Activated CD8-positive, alpha-beta memory T cell treated with anti-CD3 and anti-CD28 coated beads, Interleukin-2, amount 50 U/mL, for 48 hours (primary cell): Measurements from ENCODE around the gene LIG3.
"Not testable (repeated sequence)": the region's sequence is repeated elsewhere in the genome, so short reads cannot be mapped to it uniquely, and the experiment has no call there.

Source experiments
- DNase-seq: peaks from one replicate; pipeline ENCODE4 v3.0.0-alpha.2; 2020

The LIG3 gene

DNA sequence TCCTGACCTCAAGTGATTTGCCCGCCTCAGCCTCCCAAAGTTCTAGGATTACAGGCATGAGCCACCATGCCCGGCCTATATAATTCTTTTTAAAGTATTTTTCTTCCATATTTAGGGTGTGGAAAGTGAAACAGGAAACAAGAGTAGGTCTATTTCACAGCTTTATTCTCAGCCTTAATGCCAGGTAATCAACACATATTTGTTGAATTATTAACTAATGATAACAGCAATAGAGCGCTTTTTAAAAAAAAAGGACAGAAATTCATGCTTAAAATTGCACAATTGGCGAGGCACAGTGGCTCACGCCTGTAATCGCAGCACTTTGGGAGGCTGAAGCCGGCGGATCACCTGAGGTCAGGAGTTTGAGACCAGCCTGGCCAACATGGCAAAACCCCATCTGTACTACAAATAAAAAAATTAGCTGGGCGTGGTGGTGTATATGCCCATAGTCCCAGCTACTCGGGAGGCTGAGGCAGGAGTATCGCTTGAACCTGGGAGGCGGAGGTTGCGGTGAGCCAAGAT is 65.2 kb downstream of the LIG3 start:
- not testable (repeated sequence) for DNase-seq

DNA sequence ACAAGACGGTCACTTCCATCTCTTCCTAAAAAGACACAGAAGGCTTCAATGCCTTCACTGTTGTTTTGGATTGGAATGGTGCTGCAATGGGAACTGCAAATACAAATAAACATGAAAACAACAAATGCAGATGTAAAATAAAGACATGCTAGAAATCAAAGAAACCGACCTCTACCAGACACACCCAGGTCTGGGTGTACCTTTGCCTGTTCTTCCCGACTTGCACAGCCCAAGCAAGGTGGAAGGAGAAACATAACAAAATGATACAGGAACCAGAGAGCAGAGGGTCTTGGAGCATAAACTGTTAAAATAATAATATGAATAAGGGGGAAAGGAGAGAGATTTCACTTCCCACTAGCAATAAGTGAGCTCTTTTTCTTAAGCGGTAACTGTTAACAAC is 65.9 kb downstream of the LIG3 start:
- DNase-seq = no peak

- DNase-seq = no peak
Measured at GRCh38 chr17:35046740-35047283, 66.5 kb downstream of the LIG3 start.

DNA sequence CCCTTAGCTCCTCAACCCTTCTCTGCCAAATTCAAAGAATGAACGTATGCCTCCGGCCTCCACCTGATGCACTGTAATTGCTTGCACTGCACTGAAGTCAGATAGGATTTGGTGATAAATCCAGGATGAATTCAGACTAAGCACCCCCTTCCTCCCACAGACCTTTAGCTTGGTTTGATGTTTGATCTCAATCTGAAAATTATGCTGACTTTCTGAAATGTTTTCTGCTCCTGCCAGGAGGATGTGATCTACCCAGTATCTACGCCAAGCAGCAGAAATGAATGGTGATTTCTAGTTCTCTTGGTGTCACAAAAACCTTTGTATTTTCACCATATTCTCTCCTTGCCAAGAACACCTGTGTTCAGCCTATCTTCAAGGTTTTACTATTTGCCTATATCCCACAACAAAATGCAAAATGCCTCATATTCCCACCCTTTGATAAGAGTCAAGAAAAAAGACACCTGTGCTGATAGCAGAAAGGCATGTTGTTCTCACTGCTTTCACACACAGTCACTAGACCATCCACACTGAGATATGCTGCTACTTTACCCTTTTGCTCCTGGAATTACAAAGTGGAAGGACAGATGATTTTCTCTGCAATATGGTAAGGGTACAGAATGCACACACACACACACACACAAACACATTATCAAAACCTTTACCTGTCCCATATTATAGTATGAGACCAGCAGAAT is 68.5 kb downstream of the LIG3 start:
- no peak for DNase-seq

GRCh38 chr17:35050170-35050569 is 69.9 kb downstream of the LIG3 start:
- no peak for DNase-seq

- no peak for DNase-seq
Measured at GRCh38 chr17:35051183-35051578, 70.9 kb downstream of the LIG3 start.

- no peak for DNase-seq
Measured at GRCh38 chr17:35051579-35052240, 71.4 kb downstream of the LIG3 start.

DNA sequence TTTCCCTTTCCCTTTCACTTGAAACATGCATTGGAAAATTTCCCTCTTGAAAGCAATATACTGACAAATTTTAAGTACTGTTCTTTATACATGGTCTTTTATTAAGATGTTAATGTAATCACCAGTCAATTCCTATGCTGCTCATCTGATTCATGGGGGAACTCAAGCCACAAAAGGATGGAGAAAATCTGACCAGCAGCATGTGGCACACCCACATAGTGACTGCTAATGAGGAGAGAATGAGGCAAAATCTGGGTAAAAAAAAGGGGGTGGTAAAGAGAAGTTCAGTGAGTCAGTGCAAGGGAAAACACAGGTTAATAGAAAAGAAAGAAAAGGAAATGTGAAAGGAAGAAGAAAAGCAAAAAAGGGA is 71.9 kb downstream of the LIG3 start:
- no peak for DNase-seq

- DNase-seq = no peak
Measured at GRCh38 chr17:35052780-35053179, 72.5 kb downstream of the LIG3 start.

- DNase-seq = no peak
Measured at GRCh38 chr17:35053204-35053603, 72.9 kb downstream of the LIG3 start.

- DNase-seq = no peak
Measured at GRCh38 chr17:35056013-35056412, 75.7 kb downstream of the LIG3 start.

GRCh38 chr17:35057332-35057915 is 77.1 kb downstream of the LIG3 start:
- DNase-seq = no peak
